K562 (cell line): Measurements from ENCODE around the gene FAM171A1. TPM values are rescaled to one million over a fixed set of nuclear protein-coding genes. Genes with fewer than 3 reads are reported as not detected.

ENCODE experiments used
- DMBX1 ChIP-seq: fragments of 250-450 bp; sonication (Bioruptor Pico); IDR thresholded peaks from 2 replicates; pipeline ENCODE4 v1.8.0; 2022; ENCODE audit warnings: inconsistent platforms, mild to moderate bottlenecking, moderate library complexity, borderline replicate concordance
- EHMT2 ChIP-seq: fragments of 450-650 bp; IDR thresholded peaks from 2 replicates; pipeline ENCODE4 v1.6.1; 2018; ENCODE audit warnings: antibody characterized with exemption
- ETV1 ChIP-seq: fragments of 450-650 bp; conservative IDR thresholded peaks from 2 replicates; pipeline ENCODE4 v1.6.1; 2016; ENCODE audit warnings: missing genetic modification characterization, control low read depth, low read depth, missing compliant biosample characterization
- ETV5 ChIP-seq: sonication (generic); formaldehyde crosslinking; IDR thresholded peaks from 2 replicates; pipeline ENCODE4 v1.4.0; 2020; ENCODE audit warnings: low read depth, mild to moderate bottlenecking, missing genetic modification reagents
- GABPA ChIP-seq: fragments of 200-800 bp; sonication (Bioruptor generic); conservative IDR thresholded peaks from 2 replicates; pipeline ENCODE4 v1.6.1; 2016; ENCODE audit warnings: low read depth, missing genetic modification characterization, missing compliant biosample characterization
- JUND ChIP-seq, 2 experiments: IDR thresholded peaks; 2 replicates in 1 of 2; 3 replicates in 1 of 2; pipeline ENCODE4 v1.6.1; 2011; ENCODE audit warnings: borderline replicate concordance in 2 of 2, low read depth in 2 of 2, low read length in 2 of 2, improper control_type of control experiment in 1 of 2, missing biosample characterization in 1 of 2, missing genetic modification characterization in 1 of 2, missing genetic modification reagents in 1 of 2
- MITF ChIP-seq: IDR thresholded peaks from 2 replicates; pipeline ENCODE4 v1.6.1; 2014; ENCODE audit warnings: antibody characterized with exemption
- MTA3 ChIP-seq: fragments of 450-650 bp; formaldehyde crosslinking; IDR thresholded peaks from 2 replicates; pipeline ENCODE4 v1.6.1; 2017; ENCODE audit warnings: mild to moderate bottlenecking, borderline replicate concordance
- PBX2 ChIP-seq, 2 experiments: IDR thresholded peaks in 1 of 2; conservative IDR thresholded peaks in 1 of 2; 2 replicates each; pipeline ENCODE4 v1.6.1; 2016; ENCODE audit warnings: low read depth in 2 of 2, mild to moderate bottlenecking in 1 of 2, missing compliant biosample characterization in 1 of 2, missing genetic modification characterization in 1 of 2, moderate library complexity in 1 of 2
- PHB2 ChIP-seq: fragments of 450-650 bp; IDR thresholded peaks from 2 replicates; pipeline ENCODE4 v1.6.1; 2017; ENCODE audit warnings: low read depth
- RBM34 ChIP-seq: fragments of 200-400 bp; formaldehyde crosslinking; IDR thresholded peaks from 2 replicates; pipeline ENCODE4 v1.6.1; 2018; ENCODE audit warnings: low read length, borderline replicate concordance; ENCODE audit not compliant: insufficient read depth
- RCOR1 ChIP-seq, 2 experiments: IDR thresholded peaks; 2 replicates each; pipeline ENCODE4 v1.6.1; 2012; ENCODE audit warnings: low read depth in 2 of 2, low read length in 2 of 2, borderline replicate concordance in 1 of 2, improper control_type of control experiment in 1 of 2
- SMARCC2 ChIP-seq: fragments of 450-650 bp; IDR thresholded peaks from 2 replicates; pipeline ENCODE4 v1.6.1; 2017; ENCODE audit warnings: antibody characterized with exemption, moderate library complexity, mild to moderate bottlenecking, low read depth
- ZKSCAN3 ChIP-seq: fragments of 250-450 bp; sonication (Bioruptor Pico); IDR thresholded peaks from 2 replicates; pipeline ENCODE4 v1.4.0; 2020
- ZNF316 ChIP-seq: fragments of 450-650 bp; IDR thresholded peaks from 2 replicates; pipeline ENCODE4 v1.6.1; 2016
- polyA plus RNA-seq, 8 experiments: library from polyadenylated mRNA; depleted of rRNA in 4 of 8; stranded (reverse) in 5 of 8; unstranded in 3 of 8; fragments of >200 nt; fragmentation: Nextera tagmentation in 2 of 8; fragmentation: Illumina TruSeq in 1 of 8; extraction: Ambion mirVana in 2 of 8; extraction: Trizol in 1 of 8; gene quantifications; 2 replicates each; pipeline versions ENCODE4 v1.2.1 to v1.2.3, GENCODE V29; 2011 to 2014; ENCODE audit warnings: inconsistent platforms in 1 of 8, missing spikeins in 1 of 8
- total RNA-seq, 7 experiments: library from RNA; depleted of rRNA in 6 of 7; stranded (reverse); fragments of >200 nt in 6 of 7; fragmentation: Illumina TruSeq in 2 of 7; extraction: Trizol in 2 of 7; gene quantifications; 2 replicates each; pipeline versions ENCODE4 v1.2.1 to v1.2.3, GENCODE V29; 2011 to 2021; ENCODE audit warnings: low replicate concordance in 1 of 7

FAM171A1 gene
- total and polyA plus RNA-seq, 9 of the 15 experiments (the other 6 are each of a cell fraction or from before 2014, with no cell fraction given) = 0.51 to 8.2 (median 4.8) TPM

GRCh38 chr10:15325243-15325943 lies 45.7 kb downstream of the FAM171A1 start (continued):
- TF ChIP-seq DMBX1 (CRISPR knock-in tag) (peak; percentile 38; the same call in 1 of the 2 replicates), EHMT2 (peak; percentile 92), MTA3 (0 out of 2 replicates have a peak, but pooled peaks have one; percentile 53), MITF (no peak), PBX2 (CRISPR knock-in tag; IDR thresholded peaks at IDR 0.05; ENCODE audit: low read depth) (no peak), PBX2 (tag; conservative IDR thresholded peaks at IDR 0.05; ENCODE audit: low read depth) (peak; percentile 39; the same call in 1 of the 2 replicates), ETV1 (tag) (peak; percentile 75), ZNF316 (0 out of 2 replicates have a peak, but pooled peaks have one; percentile 18), ETV5 (CRISPR knock-in tag) (peak; percentile 71), SMARCC2 (peak; percentile 70; the same call in 1 of the 2 replicates), GABPA (tag) (peak; percentile 45), PHB2 (no peak), ZKSCAN3 (no peak), JUND (IDR thresholded peaks at IDR 0.05; ENCODE audit: borderline replicate concordance, low read depth, low read length) (peak; percentile 95), JUND (tag; IDR thresholded peaks at IDR 0.05; ENCODE audit: borderline replicate concordance, low read depth, low read length) (peak; percentile 94), RCOR1 (IDR thresholded peaks at IDR 0.05; ENCODE audit: borderline replicate concordance in 1 of 2, low read depth in 2 of 2, low read length in 2 of 2) (peak in 1 of 2 experiments; percentile 63; a peak in 1 of 4 replicates), RBM34 (no peak)
- TF ChIP-seq, all 486 proteins: peak for 82
